Hematopoietic multipotent progenitor cell treated with erythropoietin and hydrocortisone succinate and interleukin-3 and kit ligand, for 6 days (in vitro differentiated cells): Measurements from ENCODE around the gene GATAD2B.

ENCODE experiments used
- DNase-seq: peaks from one replicate; pipeline ENCODE4 v3.0.0-alpha.2; 2015

GATAD2B gene

GRCh38 chr1:153827168-153827964, 95.4 kb downstream of the GATAD2B start:
- no peak for DNase-seq

- DNase-seq: peak; percentile 36
Observed at GRCh38 chr1:153818876-153819275, 103.9 kb downstream of the GATAD2B start.

- no peak for DNase-seq
Observed at GRCh38 chr1:153816283-153816889, 106.4 kb downstream of the GATAD2B start.

- no peak for DNase-seq
Observed at GRCh38 chr1:153805886-153806719, 116.7 kb downstream of the GATAD2B start.

GRCh38 chr1:153805042-153805745, 117.6 kb downstream of the GATAD2B start:
- DNase-seq: peak; percentile 98

- DNase-seq: no peak
Observed at GRCh38 chr1:153804112-153804511, 118.7 kb downstream of the GATAD2B start.

- no peak for DNase-seq
Observed at GRCh38 chr1:153803470-153804056, 119.2 kb downstream of the GATAD2B start.

- DNase-seq: no peak
Observed at GRCh38 chr1:153801786-153802697, 120.7 kb downstream of the GATAD2B start.

- DNase-seq: no peak
Observed at GRCh38 chr1:153801028-153801625, 121.6 kb downstream of the GATAD2B start.

- DNase-seq: no peak
Observed at GRCh38 chr1:153800516-153800915, 122.3 kb downstream of the GATAD2B start.

GRCh38 chr1:153799566-153800465, 123.0 kb downstream of the GATAD2B start:
- no peak for DNase-seq

GRCh38 chr1:153799016-153799415, 123.8 kb downstream of the GATAD2B start:
- no peak for DNase-seq

- DNase-seq: no peak
Observed at GRCh38 chr1:153798468-153798780, 124.3 kb downstream of the GATAD2B start.

- DNase-seq: peak; percentile 91
Observed at GRCh38 chr1:153796786-153797659, 125.7 kb downstream of the GATAD2B start.

- DNase-seq: no peak
Observed at GRCh38 chr1:153795934-153796785, 126.6 kb downstream of the GATAD2B start.

- DNase-seq: no peak
Observed at GRCh38 chr1:153795330-153795837, 127.4 kb downstream of the GATAD2B start.

- no peak for DNase-seq
Observed at GRCh38 chr1:153794624-153795329, 128.0 kb downstream of the GATAD2B start.
